DND-41 (cell line): ENCODE data around the gene ARHGEF16.

ENCODE experiments used
- CTCF ChIP-seq: IDR thresholded peaks from 2 replicates; pipeline ENCODE4 v1.5.1; 2012; ENCODE audit warnings: borderline replicate concordance, low read length, moderate library complexity, mild to moderate bottlenecking; ENCODE audit not compliant: poor library complexity, severe bottlenecking; ENCODE audit errors: extremely low read depth
- EZH2 ChIP-seq: IDR thresholded peaks from 3 replicates; pipeline ENCODE4 v1.6.1; 2012; ENCODE audit warnings: borderline replicate concordance, low read depth, mild to moderate bottlenecking, moderate library complexity, low read length, inconsistent platforms; ENCODE audit not compliant: severe bottlenecking

- TF ChIP-seq CTCF = no peak
- no peak for TF ChIP-seq EZH2
These were observed 38.2 kb downstream of the ARHGEF16 start for GRCh38 chr1:3492545-3493246.
